MG63 (cell line): ENCODE measurements around the gene ACTG2. TPM values are rescaled to one million over a fixed set of nuclear protein-coding genes. Genes with fewer than 3 reads are reported as not detected.

ENCODE experiments used
- DNase-seq: peaks from one replicate; pipeline ENCODE4 v3.0.0-alpha.2; 2020
- H3K27me3 ChIP-seq: fragments of 250-450 bp; sonication (Bioruptor Pico); 2 replicates; pipeline ENCODE4 v1.5.1; 2020; ENCODE audit warnings: mild to moderate bottlenecking, moderate library complexity
- H3K36me3 ChIP-seq: fragments of 250-450 bp; sonication (Bioruptor Pico); 2 replicates; pipeline ENCODE4 v1.5.1; 2020; ENCODE audit warnings: mild to moderate bottlenecking, moderate library complexity
- H3K4me3 ChIP-seq: fragments of 250-450 bp; sonication (Bioruptor Pico); 2 replicates; pipeline ENCODE4 v1.5.1; 2020; ENCODE audit warnings: mild to moderate bottlenecking, moderate library complexity
- H3K9me3 ChIP-seq: fragments of 250-450 bp; sonication (Bioruptor Pico); 2 replicates; pipeline ENCODE4 v1.5.1; 2020; ENCODE audit warnings: mild to moderate bottlenecking, moderate library complexity
- total RNA-seq: library from RNA; depleted of rRNA; stranded (reverse); fragments of >200 nt; shearing (Covaris generic); gene quantifications from 2 replicates; pipeline ENCODE4 v1.2.3, GENCODE V29; 2014; ENCODE audit warnings: low replicate concordance

Gene ACTG2
- total RNA-seq, 1 experiment from 2014 or later, result not detected

DNA sequence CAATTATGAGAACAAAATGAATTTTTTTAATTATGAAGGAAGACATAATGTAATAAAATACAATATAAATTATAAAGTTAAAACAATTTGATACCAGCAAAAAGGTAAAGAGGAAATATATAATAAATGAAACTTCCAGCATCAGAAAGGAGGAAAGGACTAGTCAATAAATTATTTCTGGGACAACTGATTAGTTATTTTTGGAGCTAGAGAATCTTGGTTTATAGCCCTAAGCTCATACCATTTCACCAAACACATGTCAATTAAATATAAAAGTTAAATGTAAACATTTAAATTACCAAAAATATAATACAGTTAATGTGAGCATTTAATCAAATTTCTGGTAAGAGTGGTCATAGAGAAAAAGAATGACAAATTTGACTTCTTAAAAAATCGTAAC lies 12.1 kb downstream of the ACTG2 start:
- Histone ChIP-seq H3K9me3 (no peaks in the 10 kb centered on the region), H3K4me3 (no peak overlapping the region), H3K36me3 (no peaks in the 10 kb centered on the region), H3K27me3 (no peaks in the 10 kb centered on the region)
- DNase-seq, result no peak

- no peak for DNase-seq
- Histone ChIP-seq H3K4me3 (no peak overlapping the region), H3K9me3 (no peaks in the 10 kb centered on the region), H3K36me3 (no peaks in the 10 kb centered on the region), H3K27me3 (no peaks in the 10 kb centered on the region)
These were observed 14.2 kb downstream of the ACTG2 start for GRCh38 chr2:73906847-73907505.

DNA sequence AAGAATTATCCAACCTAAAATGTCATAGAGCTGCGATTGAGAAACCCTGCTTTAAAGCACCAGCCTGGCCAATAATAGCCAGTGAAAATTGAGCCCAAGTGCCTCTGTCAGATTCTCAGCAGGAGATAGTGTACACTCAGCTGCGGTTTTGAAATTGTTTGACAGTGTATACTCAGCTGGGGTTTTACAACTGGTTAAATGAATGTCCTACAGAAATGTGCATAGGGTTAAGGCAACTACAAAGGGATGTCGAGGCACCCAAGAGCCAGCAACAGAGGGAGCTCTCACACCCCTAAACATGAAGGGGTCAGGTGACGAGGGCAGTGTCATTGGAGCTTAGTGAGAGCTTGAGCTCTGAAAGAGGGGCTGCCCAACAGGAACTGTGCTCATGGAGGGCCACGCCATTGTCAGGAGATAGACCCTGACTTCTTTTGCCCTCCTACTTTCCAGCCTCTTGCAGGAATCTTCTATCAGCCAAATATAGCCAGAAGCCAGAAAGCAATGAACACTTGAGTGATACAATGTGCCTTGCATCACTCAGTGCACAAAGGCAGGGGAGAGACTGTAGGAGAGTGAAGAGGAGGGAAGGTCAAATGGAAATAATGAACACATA lies 15.1 kb downstream of the ACTG2 start:
- no peaks in the 10 kb centered on the region for H3K27me3 ChIP-seq
- DNase-seq, result peak; percentile 26
- no peak overlapping the region for H3K4me3 ChIP-seq
- H3K36me3 ChIP-seq, result no peaks in the 10 kb centered on the region
- no peaks in the 10 kb centered on the region for H3K9me3 ChIP-seq

DNA sequence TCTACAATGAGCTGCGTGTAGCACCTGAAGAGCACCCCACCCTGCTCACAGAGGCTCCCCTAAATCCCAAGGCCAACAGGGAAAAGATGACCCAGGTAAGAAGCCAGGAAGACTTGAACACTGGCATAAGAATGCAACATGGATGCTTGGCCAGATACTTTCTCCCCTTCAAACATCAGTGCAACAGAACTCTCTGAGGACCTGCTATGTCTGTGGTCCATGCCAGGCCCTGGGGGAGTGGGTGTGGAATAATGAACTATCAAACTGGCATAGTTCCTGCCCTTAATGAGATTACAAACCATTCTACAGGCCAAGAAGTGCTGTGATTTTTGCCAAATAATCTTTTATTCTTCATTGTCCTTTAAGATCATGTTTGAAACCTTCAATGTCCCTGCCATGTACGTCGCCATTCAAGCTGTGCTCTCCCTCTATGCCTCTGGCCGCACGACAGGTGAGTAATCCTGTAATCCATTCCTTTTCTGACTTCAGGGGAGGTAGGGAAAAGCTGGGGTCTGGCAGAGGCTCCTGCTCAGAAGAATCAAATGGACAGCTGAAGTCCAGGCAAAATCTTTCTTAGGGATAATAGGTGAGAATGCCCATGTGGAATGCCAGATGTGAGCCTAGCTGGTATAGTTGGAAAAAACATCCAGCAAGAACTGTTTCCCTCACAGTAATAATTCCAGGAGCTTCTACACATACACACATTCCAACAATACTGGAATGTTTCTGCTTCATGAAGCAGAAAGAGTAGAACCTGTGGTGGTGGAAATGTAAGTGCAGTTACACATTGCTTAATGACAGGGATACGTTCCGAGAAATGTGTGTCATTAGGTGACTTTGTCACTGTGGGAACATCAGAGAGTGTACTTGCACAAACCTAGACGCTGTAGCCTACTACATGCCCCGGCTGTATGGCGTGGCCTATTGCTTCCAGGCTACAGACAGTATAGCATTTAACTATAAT lies 16.2 kb downstream of the ACTG2 start:
- H3K36me3 ChIP-seq, result no peaks in the 10 kb centered on the region
- H3K4me3 ChIP-seq, result no peak overlapping the region
- DNase-seq, result no peak
- no peaks in the 10 kb centered on the region for H3K9me3 ChIP-seq
- no peaks in the 10 kb centered on the region for H3K27me3 ChIP-seq

DNA sequence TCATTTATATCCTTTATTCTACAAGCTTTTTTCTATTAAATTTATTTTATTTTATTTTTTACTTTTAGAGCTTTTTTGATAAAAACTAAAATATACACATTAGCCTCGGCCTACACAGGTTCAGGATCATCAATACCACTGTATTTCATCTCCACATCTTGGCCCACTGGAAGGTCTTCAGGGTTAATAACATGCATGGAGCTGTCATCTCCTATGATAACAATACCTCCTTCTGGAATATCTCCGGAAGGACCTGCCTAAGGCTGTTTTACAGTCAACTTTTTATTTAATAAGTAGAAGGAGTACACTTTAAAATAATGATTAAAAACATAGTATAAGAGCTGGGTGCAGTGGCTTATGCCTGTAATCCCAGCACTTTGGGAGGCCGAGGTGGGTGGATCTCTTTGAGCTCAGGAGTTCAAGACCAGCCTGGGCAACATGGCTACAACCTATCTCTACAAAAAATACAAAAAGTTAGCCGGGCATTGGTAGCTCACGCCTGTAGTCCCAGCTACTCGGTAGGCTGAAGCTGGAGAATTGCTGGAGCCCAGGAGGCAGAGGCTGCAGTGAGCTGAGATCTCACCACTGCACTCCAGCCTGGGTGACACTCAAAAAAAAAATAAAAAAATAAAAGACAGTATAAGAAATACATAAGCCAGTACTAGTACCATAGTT lies 18.2 kb downstream of the ACTG2 start:
- H3K36me3 ChIP-seq, result no peaks in the 10 kb centered on the region
- DNase-seq, result no peak
- H3K9me3 ChIP-seq, result no peaks in the 10 kb centered on the region
- no peaks in the 10 kb centered on the region for H3K27me3 ChIP-seq
- no peak overlapping the region for H3K4me3 ChIP-seq

GRCh38 chr2:73911548-73912208 lies 18.9 kb downstream of the ACTG2 start:
- Histone ChIP-seq H3K4me3 (no peak overlapping the region), H3K36me3 (no peaks in the 10 kb centered on the region)

GRCh38 chr2:73913414-73914054 lies 20.7 kb downstream of the ACTG2 start:
- Histone ChIP-seq H3K9me3 (no peaks in the 10 kb centered on the region; the same call in 1 of the 2 replicates), H3K36me3 (no peaks in the 10 kb centered on the region), H3K4me3 (no peak overlapping the region), H3K27me3 (no peaks in the 10 kb centered on the region)
- DNase-seq, result no peak

More at GRCh38 chr2:73911548-73912208, 18.9 kb downstream of the ACTG2 start:
- H3K27me3 ChIP-seq, result no peaks in the 10 kb centered on the region
- DNase-seq, result no peak
- no peaks in the 10 kb centered on the region for H3K9me3 ChIP-seq

DNA sequence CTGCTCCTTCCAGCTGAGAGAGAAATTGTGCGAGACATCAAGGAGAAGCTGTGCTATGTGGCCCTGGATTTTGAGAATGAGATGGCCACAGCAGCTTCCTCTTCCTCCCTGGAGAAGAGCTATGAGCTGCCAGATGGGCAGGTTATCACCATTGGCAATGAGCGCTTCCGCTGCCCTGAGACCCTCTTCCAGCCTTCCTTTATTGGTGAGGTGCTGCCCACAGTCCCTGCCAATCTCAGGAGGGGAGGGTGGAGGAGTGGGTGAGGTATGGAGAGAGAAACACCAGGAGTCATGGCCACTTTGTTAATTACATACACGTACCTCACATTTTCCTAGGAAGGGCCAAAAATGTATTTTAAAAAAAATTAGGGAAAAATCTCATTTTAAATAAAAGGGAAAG lies 21.9 kb downstream of the ACTG2 start:
- Histone ChIP-seq H3K9me3 (no peaks in the 10 kb centered on the region; the same call in 1 of the 2 replicates), H3K4me3 (no peak overlapping the region), H3K36me3 (no peaks in the 10 kb centered on the region), H3K27me3 (no peaks in the 10 kb centered on the region)
- no peak for DNase-seq

DNA sequence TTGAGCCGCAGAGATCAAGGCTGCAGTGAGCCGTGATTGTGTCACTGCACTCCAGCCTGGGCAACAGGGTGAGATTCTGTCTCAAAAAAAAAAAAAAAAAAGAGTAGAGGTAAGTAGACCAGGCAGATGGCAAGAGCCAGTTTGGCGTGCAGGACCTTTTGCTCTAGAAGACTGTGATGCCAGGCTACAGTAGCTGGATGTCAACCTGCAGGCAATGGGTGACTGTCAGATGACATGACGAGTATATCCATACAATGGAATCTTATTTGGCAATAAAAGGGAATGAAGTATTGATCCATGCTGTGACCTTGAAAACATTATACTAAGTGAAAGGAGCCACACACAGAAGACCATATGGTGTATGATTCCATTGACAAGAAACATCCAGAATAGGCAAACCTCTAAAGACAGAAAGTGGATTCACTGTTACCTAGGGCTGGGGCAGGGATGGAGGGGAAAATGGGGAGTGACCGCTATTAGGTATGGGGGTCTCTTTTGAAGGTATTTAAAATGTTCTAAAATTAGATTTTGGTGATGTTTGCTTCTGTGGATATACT lies 22.7 kb downstream of the ACTG2 start:
- Histone ChIP-seq H3K27me3 (no peaks in the 10 kb centered on the region), H3K4me3 (no peak overlapping the region), H3K9me3 (no peaks in the 10 kb centered on the region; the same call in 1 of the 2 replicates), H3K36me3 (no peaks in the 10 kb centered on the region)
- DNase-seq, result no peak

DNA sequence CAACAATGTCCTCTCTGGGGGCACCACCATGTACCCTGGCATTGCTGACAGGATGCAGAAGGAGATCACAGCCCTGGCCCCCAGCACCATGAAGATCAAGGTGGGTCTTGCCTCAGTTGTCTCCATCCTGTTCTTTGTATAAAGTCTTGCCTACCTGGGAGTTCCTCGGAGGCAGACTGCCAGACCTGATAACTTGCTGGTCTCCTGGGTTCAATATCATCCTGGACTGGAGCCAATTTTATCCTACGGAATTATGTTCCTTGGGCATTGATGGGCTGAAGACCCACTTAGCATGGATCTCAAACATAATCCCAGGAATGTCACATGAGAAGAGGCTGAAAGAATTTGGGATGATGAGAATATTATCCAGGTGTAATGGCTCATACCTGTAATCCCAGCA lies 23.9 kb downstream of the ACTG2 start:
- H3K4me3 ChIP-seq, result no peak overlapping the region

DNA sequence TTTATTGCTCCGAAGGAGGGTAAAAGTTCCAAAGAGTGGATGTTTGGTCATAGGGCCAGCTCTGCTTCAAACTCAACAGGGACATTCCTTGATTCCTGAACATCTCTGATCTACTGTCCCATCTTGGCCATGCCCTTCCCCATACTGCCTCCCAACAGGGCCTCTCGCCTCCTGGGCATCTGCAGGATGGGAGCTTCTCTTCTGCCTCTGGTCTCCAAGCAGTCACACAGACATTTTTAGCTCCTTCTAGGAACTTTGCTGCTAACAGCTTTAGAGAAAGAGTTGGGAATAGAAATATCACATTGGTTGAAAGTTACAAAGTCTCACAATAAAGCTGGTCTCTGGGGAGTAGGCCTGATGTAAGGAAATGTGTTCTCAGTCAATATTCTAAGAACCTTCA lies 24.5 kb downstream of the ACTG2 start:
- no peak overlapping the region for H3K4me3 ChIP-seq
- no peaks in the 10 kb centered on the region for H3K27me3 ChIP-seq
- no peak for DNase-seq
- H3K36me3 ChIP-seq, result no peaks in the 10 kb centered on the region
- H3K9me3 ChIP-seq, result no peaks in the 10 kb centered on the region; the same call in 1 of the 2 replicates

More for the DNA sequence above, 23.9 kb downstream of the ACTG2 start:
- Histone ChIP-seq H3K27me3 (no peaks in the 10 kb centered on the region), H3K36me3 (no peaks in the 10 kb centered on the region), H3K9me3 (no peaks in the 10 kb centered on the region; the same call in 1 of the 2 replicates)
- DNase-seq, result no peak

GRCh38 chr2:73917696-73918207 lies 24.9 kb downstream of the ACTG2 start:
- Histone ChIP-seq H3K36me3 (no peaks in the 10 kb centered on the region), H3K27me3 (no peaks in the 10 kb centered on the region)

DNA sequence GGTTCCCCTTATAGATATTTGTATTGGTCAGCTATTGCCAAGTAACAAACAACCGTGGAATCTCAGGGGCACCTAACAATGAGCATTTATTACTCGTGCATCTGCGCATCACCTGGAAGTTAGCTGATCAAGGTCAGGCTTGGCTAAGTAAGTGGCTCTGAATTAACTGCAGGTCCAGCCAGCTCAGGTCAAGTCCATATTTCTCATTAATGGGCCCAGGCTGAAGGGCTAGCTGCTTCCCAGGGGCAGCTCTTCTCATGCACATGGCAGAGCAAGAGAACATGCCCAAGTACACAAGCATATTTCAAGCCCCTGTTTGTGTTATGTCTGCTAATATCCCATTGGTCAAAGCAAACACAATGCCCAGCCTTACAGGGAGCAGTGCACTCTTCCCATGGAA lies 26.0 kb downstream of the ACTG2 start:
- H3K4me3 ChIP-seq, result no peak overlapping the region
- no peaks in the 10 kb centered on the region for H3K36me3 ChIP-seq
- H3K27me3 ChIP-seq, result no peaks in the 10 kb centered on the region

More at GRCh38 chr2:73917696-73918207, 24.9 kb downstream of the ACTG2 start:
- Histone ChIP-seq H3K9me3 (no peaks in the 10 kb centered on the region; the same call in 1 of the 2 replicates), H3K4me3 (no peak overlapping the region)
- DNase-seq, result no peak

DNA sequence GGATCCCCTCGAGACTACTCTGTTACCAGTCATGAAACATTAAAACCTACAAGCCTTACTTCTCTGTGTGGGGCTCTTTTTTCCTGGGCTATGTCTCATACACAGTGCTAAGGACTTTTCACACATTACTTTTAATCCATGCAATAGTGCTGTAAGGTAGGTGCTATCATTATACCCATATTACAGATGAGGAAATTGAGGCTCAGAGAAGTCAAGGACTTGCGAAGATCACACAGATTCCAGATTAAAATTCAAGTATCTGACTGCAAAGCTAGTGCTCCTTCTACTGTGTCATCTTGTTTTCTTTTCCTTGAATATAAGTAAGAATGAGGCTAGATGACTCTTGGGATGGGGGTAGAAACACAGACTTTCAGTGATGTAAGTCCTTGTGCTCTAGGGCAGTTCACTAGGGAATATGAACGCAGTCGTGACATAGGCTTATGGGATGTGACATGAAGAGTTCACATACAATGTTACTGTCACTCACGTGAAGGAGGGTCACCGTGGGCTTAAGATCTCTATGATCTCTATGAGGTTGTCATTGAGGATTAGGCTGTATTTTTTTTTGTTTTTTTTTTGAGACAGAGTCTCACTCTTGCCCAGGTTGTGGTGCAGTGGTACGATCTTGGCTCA lies 26.9 kb downstream of the ACTG2 start:
- H3K4me3 ChIP-seq, result no peak overlapping the region
- H3K27me3 ChIP-seq, result no peaks in the 10 kb centered on the region
- H3K36me3 ChIP-seq, result no peaks in the 10 kb centered on the region
- no peak for DNase-seq
- H3K9me3 ChIP-seq, result no peaks in the 10 kb centered on the region; the same call in 1 of the 2 replicates

More for the DNA sequence above, 26.0 kb downstream of the ACTG2 start:
- no peak for DNase-seq
- no peaks in the 10 kb centered on the region; the same call in 1 of the 2 replicates for H3K9me3 ChIP-seq
